LNCaP clone FGC (cell line): ENCODE measurements around the gene IMPACT.

Source experiments
- DNase-seq: peaks from one replicate; pipeline ENCODE4 v3.0.0-alpha.2; 2011; ENCODE audit warnings: low read depth
- H3K4me3 ChIP-seq: 2 replicates; pipeline ENCODE4 v1.5.1; 2011; ENCODE audit warnings: mild to moderate bottlenecking, low read depth, low read length, control low read depth
- CTCF ChIP-seq: IDR thresholded peaks from 2 replicates; pipeline ENCODE4 v1.5.1; 2012; ENCODE audit warnings: mild to moderate bottlenecking; ENCODE audit not compliant: control insufficient read depth, insufficient read depth; ENCODE audit errors: extremely low read depth

The IMPACT gene

GRCh38 chr18:24460388-24460787 lies 33.9 kb downstream of the IMPACT start, which contains the start of gene HRH4:
Gene HRH4, plus strand, starts transcription at chr18:24460637. Its CDS starts 92 bp downstream, at chr18:24460729.
- no peak within 1 kb of the TSS for H3K4me3 ChIP-seq
- TF ChIP-seq CTCF, result no peak
- no peak for DNase-seq

- DNase-seq, result no peak
- TF ChIP-seq CTCF, result no peak
- H3K4me3 ChIP-seq, result no peak overlapping the region
Observed at GRCh38 chr18:24461996-24462395, 35.5 kb downstream of the IMPACT start.

GRCh38 chr18:24462838-24463775 lies 36.6 kb downstream of the IMPACT start:
- no peak for DNase-seq
- no peak overlapping the region for H3K4me3 ChIP-seq
- no peak for TF ChIP-seq CTCF

- no peak overlapping the region for H3K4me3 ChIP-seq
- no peak for DNase-seq
- no peak for TF ChIP-seq CTCF
Observed at GRCh38 chr18:24465486-24465885, 39.0 kb downstream of the IMPACT start.

GRCh38 chr18:24466771-24467170 lies 40.3 kb downstream of the IMPACT start:
- no peak overlapping the region for H3K4me3 ChIP-seq
- TF ChIP-seq CTCF, result no peak
- DNase-seq, result no peak

- TF ChIP-seq CTCF, result no peak
- no peak overlapping the region for H3K4me3 ChIP-seq
- peak; percentile 19 for DNase-seq
Observed at GRCh38 chr18:24470022-24470618, 43.6 kb downstream of the IMPACT start.
